T47D (cell line): ENCODE data around the gene LRGUK.
A peak's percentile ranks its signal among the peaks of the same experiment; 100 is the strongest.

Source experiments
- DNase-seq, 2 experiments: peaks; one replicate each; pipeline versions ENCODE4 v3.0.0 to v3.0.0-alpha.2; 2011 to 2012; ENCODE audit warnings: low read depth in 1 of 2, low spot score in 1 of 2
- JUND ChIP-seq: IDR thresholded peaks from 2 replicates; pipeline ENCODE4 v1.6.1; 2012; ENCODE audit warnings: low read depth
- in situ Hi-C: cut with HindIII; loops from 2 replicates; pipeline ENCODE4 v1.10.0; 2016; ENCODE audit warnings: low sequenced_read_pairs, low pct_unique_long_range_greater_than_20kb

LRGUK gene

GRCh38 chr7:134245253-134245652, 118.1 kb downstream of the LRGUK start:
- no peak for DNase-seq
- no peak for TF ChIP-seq JUND
- in situ Hi-C loops: no loop called here

- TF ChIP-seq JUND: no peak
- DNase-seq: no peak
- in situ Hi-C loops: no loop called here
These were observed 119.2 kb downstream of the LRGUK start for GRCh38 chr7:134246347-134246746.

GRCh38 chr7:134246761-134247160, 119.6 kb downstream of the LRGUK start:
- no peak for TF ChIP-seq JUND
- in situ Hi-C loops: no loop called here
- no peak for DNase-seq

GRCh38 chr7:134248196-134248595, 121.1 kb downstream of the LRGUK start:
- TF ChIP-seq JUND: no peak
- DNase-seq: no peak
- in situ Hi-C loops: no loop called here

- peak in 1 of 2 experiments; percentile 23 for DNase-seq
- in situ Hi-C loops: no loop called here
- no peak for TF ChIP-seq JUND
These were observed 127.2 kb downstream of the LRGUK start for GRCh38 chr7:134254311-134254710.

- in situ Hi-C loops: no loop called here
- no peak for DNase-seq
- no peak for TF ChIP-seq JUND
These were observed 128.7 kb downstream of the LRGUK start for GRCh38 chr7:134255814-134256213.

- no peak for TF ChIP-seq JUND
- no peak for DNase-seq
- in situ Hi-C loops: no loop called here
These were observed 135.2 kb downstream of the LRGUK start for GRCh38 chr7:134262322-134262721.

GRCh38 chr7:134276951-134277350, 149.8 kb downstream of the LRGUK start:
- DNase-seq: no peak
- no peak for TF ChIP-seq JUND

GRCh38 chr7:134278502-134279153, 151.5 kb downstream of the LRGUK start:
- TF ChIP-seq JUND: no peak
- DNase-seq: no peak
- in situ Hi-C loops: no loop called here

More at GRCh38 chr7:134276951-134277350, 149.8 kb downstream of the LRGUK start:
- in situ Hi-C loops: no loop called here

- in situ Hi-C loops: no loop called here
- TF ChIP-seq JUND: no peak
- DNase-seq: no peak
These were observed 152.2 kb downstream of the LRGUK start for GRCh38 chr7:134279336-134279735.

- no peak for DNase-seq
- in situ Hi-C loops: no loop called here
- no peak for TF ChIP-seq JUND
These were observed 152.8 kb downstream of the LRGUK start for GRCh38 chr7:134279898-134280297.

GRCh38 chr7:134280508-134280907, 153.4 kb downstream of the LRGUK start:
- in situ Hi-C loops: no loop called here
- DNase-seq: no peak

GRCh38 chr7:134284011-134284410, 156.9 kb downstream of the LRGUK start:
- TF ChIP-seq JUND: no peak
- in situ Hi-C loops: no loop called here
- DNase-seq: no peak

More at GRCh38 chr7:134280508-134280907, 153.4 kb downstream of the LRGUK start:
- TF ChIP-seq JUND: no peak

- no peak for TF ChIP-seq JUND
- DNase-seq: no peak
- in situ Hi-C loops: no loop called here
These were observed 157.8 kb downstream of the LRGUK start for GRCh38 chr7:134284952-134285351.
